Aorta (tissue), 5 donors: Measurements from ENCODE around the gene SYNGR2. TPM values are rescaled to one million over a fixed set of nuclear protein-coding genes. Genes with fewer than 3 reads are reported as not detected.
A peak's percentile ranks its signal among the peaks of the same experiment; 100 is the strongest.
"Not testable (repeated sequence)": the region's sequence is repeated elsewhere in the genome, so short reads cannot be mapped to it uniquely, and the experiment has no call there.

Source experiments
- ATAC-seq: fragments of 200-7000 bp; cut with Tn5 transposase; one replicate; pipeline ENCODE4 v1.9.1; 2022; ENCODE audit warnings: moderate library complexity; ENCODE audit not compliant: low FRiP score
- DNase-seq, 2 donors: peaks; one replicate each; pipeline ENCODE4 v3.0.0-alpha.2; 2020
- H3K27ac ChIP-seq, 2 donors: one replicate each; pipeline ENCODE4 v1.5.1; 2013; ENCODE audit warnings: low read length in 2 of 2, mild to moderate bottlenecking in 2 of 2, moderate library complexity in 2 of 2, control low read depth in 1 of 2, inconsistent platforms in 1 of 2, low read depth in 1 of 2
- H3K27me3 ChIP-seq, 2 donors: one replicate each; pipeline ENCODE4 v1.6.1; 2013; ENCODE audit warnings: control low read depth in 1 of 2, low read length in 1 of 2, mild to moderate bottlenecking in 1 of 2, moderate library complexity in 1 of 2; ENCODE audit not compliant: insufficient read depth in 2 of 2, control insufficient read depth in 1 of 2
- H3K36me3 ChIP-seq, 2 donors: one replicate each; pipeline ENCODE4 v1.6.1; 2013; ENCODE audit warnings: control low read depth in 1 of 2, low read length in 1 of 2, mild to moderate bottlenecking in 1 of 2; ENCODE audit not compliant: insufficient read depth in 2 of 2, control insufficient read depth in 1 of 2
- H3K4me1 ChIP-seq, 2 donors: one replicate each; pipeline ENCODE4 v1.6.1; 2013; ENCODE audit warnings: low read length in 2 of 2, control low read depth in 1 of 2, mild to moderate bottlenecking in 1 of 2, moderate library complexity in 1 of 2; ENCODE audit not compliant: insufficient read depth in 2 of 2, control insufficient read depth in 1 of 2
- H3K4me3 ChIP-seq, 2 donors: one replicate each; pipeline ENCODE4 v1.5.1; 2013; ENCODE audit warnings: low read length in 2 of 2, control low read depth in 1 of 2, mild to moderate bottlenecking in 1 of 2
- H3K9me3 ChIP-seq: one replicate; pipeline ENCODE4 v1.6.1; 2013; ENCODE audit warnings: mild to moderate bottlenecking, low read length; ENCODE audit not compliant: control insufficient read depth
- WGBS, 2 donors: extraction: QIAGEN DNeasy Blood & Tissue Kit; methylation state at CpG; one replicate each; pipeline ENCODE4 v1.1.7; 2013; 5-methylcytosine and 5-hydroxymethylcytosine counted together
- intact Hi-C, 2 donors: fragments of 100-400 bp; cut with DNase I; formaldehyde crosslinking; loops; one replicate each; pipeline versions ENCODE4 v1.14.2 to v1.15.0; 2022
- polyA plus RNA-seq, 2 donors: library from polyadenylated mRNA; stranded (reverse); fragments of 200-250 nt; gene quantifications; one replicate each; pipeline ENCODE4 v1.2.3, GENCODE V29; 2013
- total RNA-seq, 2 donors: library from RNA; stranded (reverse); fragmentation: NEBNext Ultra II Directional; extraction: Animal tissue kit (Norgen Biotek cat#: 25700); gene quantifications; one replicate each; pipeline ENCODE4 v1.2.1, GENCODE V29; 2021
- donor health status: healthy with polysubstance abuse.
- donor health status: Bipolar disorder and iron deficiency.
- donor health status: DM: no; HTN: no; CAD: no.
- donor health status: DM: no; HTN: no; CAD: no.
- donor health status: DM: yes; HTN: yes; CAD: no.

Gene SYNGR2
- total and polyA plus RNA-seq, 4 donors = 49.0 to 91.9 (median 68.8) TPM

DNA sequence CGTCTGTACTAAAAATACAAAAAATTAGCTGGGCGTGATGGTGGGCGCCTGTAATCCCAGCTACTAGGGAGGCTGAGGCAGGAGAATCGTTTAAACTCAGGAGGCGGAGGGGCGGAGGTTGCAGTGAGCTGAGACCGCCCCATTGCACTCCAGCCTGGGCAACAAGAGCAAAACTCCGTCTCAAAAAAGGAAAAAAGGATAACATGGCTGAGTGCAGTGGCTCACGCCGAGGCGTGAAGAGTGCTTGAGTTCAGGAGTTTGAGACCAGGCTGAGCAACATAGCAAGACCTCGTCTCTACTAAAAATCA, 28.6 kb upstream of the SYNGR2 start:
- ATAC-seq, H3K27ac ChIP-seq, H3K4me3 ChIP-seq, H3K4me1 ChIP-seq, DNase-seq, H3K27me3 ChIP-seq, H3K9me3 ChIP-seq, intact Hi-C loops, H3K36me3 ChIP-seq: not testable (repeated sequence)
- 95% methylated on average over 12 of the region's 12 CpGs for WGBS, 2 donors

DNA sequence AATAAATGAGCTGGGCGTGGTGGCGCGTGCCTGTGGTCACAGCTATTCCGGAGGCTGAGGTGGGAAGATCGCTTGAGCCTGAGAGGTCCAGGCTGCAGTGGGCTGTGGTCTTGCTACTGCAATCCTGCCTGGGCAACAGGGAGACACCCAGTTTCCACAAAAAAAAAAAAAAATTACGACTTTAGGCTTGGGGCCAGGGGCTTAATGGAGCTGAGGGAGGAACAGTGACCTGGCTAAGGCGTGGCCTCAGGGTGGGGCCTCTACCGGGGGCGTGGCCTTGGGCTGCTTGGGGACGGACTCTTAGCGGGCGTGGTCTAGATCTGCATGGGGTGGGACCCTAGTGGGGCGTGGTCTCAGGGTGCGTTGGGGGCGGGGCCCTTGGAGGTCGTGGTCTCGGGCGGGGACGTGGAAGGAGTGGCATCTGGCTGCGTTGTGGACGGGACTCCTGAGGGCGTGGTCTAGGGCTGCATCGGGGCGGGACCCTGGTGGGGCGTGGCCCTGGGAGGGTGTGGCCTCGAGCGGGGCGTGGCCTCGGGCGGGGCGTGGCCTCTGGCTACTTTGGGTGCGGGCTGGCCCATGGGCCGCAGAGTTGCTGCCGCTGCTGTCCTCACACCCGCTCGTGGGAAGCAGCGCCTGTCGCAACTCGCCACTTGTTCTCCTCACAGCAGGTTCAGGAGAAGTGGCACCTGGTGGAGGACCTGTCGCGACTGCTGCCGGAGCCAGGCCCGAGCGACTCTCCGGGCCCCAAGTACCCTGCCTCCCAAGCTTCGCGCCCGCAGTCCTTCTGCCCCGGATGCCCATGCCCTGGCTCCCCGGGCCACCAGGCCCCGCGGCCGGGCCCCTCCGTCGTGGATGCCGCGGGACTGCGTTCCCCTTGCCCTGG, 28.0 kb upstream of the SYNGR2 start:
- Histone ChIP-seq H3K27me3 (no peaks in the 10 kb centered on the region), H3K9me3 (no peaks in the 10 kb centered on the region), H3K4me3 (no peak overlapping the region), H3K4me1 (no peaks in the 10 kb centered on the region), H3K27ac (no peak overlapping the region), H3K36me3 (no peaks in the 10 kb centered on the region)
- ATAC-seq (peak; percentile 73), DNase-seq (peak; percentile 92 to 94)
- WGBS, 2 donors = 30 to 36% methylated on average over 56 to 58 of the region's 58 CpGs
- intact Hi-C loops = no loop called here

- 92% methylated on average over 20 of the region's 20 CpGs for WGBS, 2 donors
- no peak overlapping the region for H3K4me3 ChIP-seq
- no peaks in the 10 kb centered on the region for H3K36me3 ChIP-seq
- no peaks in the 10 kb centered on the region for H3K27me3 ChIP-seq
- ATAC-seq (no peak), DNase-seq (no peak)
- no peaks in the 10 kb centered on the region for H3K9me3 ChIP-seq
- intact Hi-C loops = no loop called here
- no peak overlapping the region for H3K27ac ChIP-seq
- H3K4me1 ChIP-seq = no peaks in the 10 kb centered on the region
These were observed 26.8 kb upstream of the SYNGR2 start for GRCh38 chr17:78141437-78142118.

GRCh38 chr17:78142119-78142861, 26.1 kb upstream of the SYNGR2 start:
- ATAC-seq = no peak
- WGBS, 2 donors = 88 to 91% methylated on average over 16 of the region's 16 CpGs
- DNase-seq = no peak

GRCh38 chr17:78143214-78144146, 24.9 kb upstream of the SYNGR2 start:
- Histone ChIP-seq H3K4me3 (no peak overlapping the region), H3K9me3 (no peaks in the 10 kb centered on the region), H3K36me3 (no peaks in the 10 kb centered on the region), H3K4me1 (no peaks in the 10 kb centered on the region), H3K27ac (no peak overlapping the region), H3K27me3 (no peaks in the 10 kb centered on the region)
- intact Hi-C loops = no loop called here
- DNase-seq = no peak
- ATAC-seq = no peak
- WGBS, 2 donors = 94 to 97% methylated on average over 21 of the region's 21 CpGs

More at GRCh38 chr17:78142119-78142861, 26.1 kb upstream of the SYNGR2 start:
- intact Hi-C loops = no loop called here
- Histone ChIP-seq H3K36me3 (no peaks in the 10 kb centered on the region), H3K9me3 (no peaks in the 10 kb centered on the region), H3K27ac (no peak overlapping the region), H3K4me1 (no peaks in the 10 kb centered on the region), H3K27me3 (no peaks in the 10 kb centered on the region), H3K4me3 (no peak overlapping the region)

DNA sequence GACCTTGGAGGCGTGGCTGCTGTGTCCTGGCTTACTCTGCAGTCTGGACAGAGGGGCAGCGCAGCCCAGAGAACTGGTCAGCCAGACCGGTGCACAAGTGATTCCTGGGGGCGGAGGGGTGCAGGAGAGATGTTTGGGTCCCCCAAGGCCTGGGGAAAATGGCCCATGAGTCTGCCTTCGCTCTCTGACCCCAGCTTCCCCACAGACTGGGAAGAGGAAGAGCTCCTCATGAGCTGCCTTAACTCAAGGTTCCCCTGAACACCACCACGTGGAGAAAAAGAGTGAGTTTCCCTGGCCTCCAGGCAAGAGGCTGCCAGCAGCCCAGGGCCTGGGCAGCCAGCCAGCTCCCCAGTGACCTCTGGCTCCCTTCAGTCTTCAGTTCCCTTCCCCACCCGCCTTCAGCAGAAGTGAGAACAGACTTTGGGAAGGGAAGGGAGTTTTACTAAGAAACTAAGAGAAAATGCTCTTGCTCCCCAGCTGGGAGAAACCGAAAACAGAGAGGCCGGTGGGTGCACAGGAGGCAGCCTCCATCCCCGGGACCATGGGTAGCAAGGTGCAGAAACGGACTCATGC, 24.1 kb upstream of the SYNGR2 start:
- Histone ChIP-seq H3K4me1 (no peaks in the 10 kb centered on the region), H3K4me3 (no peak overlapping the region), H3K9me3 (no peaks in the 10 kb centered on the region), H3K27me3 (no peaks in the 10 kb centered on the region), H3K36me3 (no peaks in the 10 kb centered on the region), H3K27ac (no peak overlapping the region)
- intact Hi-C loops = no loop called here
- ATAC-seq (peak; percentile 77), DNase-seq (peak; percentile 92)
- 56 to 58% methylated on average over 11 of the region's 11 CpGs for WGBS, 2 donors

- H3K27ac ChIP-seq = no peak overlapping the region
- intact Hi-C loops = no loop called here
- peak; percentile 30 for ATAC-seq
- no peaks in the 10 kb centered on the region for H3K9me3 ChIP-seq
- DNase-seq = peak in 1 of 2 donors; percentile 53
- H3K4me1 ChIP-seq = no peaks in the 10 kb centered on the region
- no peaks in the 10 kb centered on the region for H3K27me3 ChIP-seq
- no peaks in the 10 kb centered on the region for H3K36me3 ChIP-seq
- 60 to 65% methylated on average over 18 of the region's 18 CpGs for WGBS, 2 donors
- H3K4me3 ChIP-seq = no peak overlapping the region
These were observed 23.4 kb upstream of the SYNGR2 start for GRCh38 chr17:78144736-78145641.
